Endothelial cell (in vitro differentiated cells): ENCODE data around the gene ELAVL3. TPM values are rescaled to one million over a fixed set of nuclear protein-coding genes. Genes with fewer than 3 reads are reported as not detected.
"Not testable (repeated sequence)": the region's sequence is repeated elsewhere in the genome, so short reads cannot be mapped to it uniquely, and the experiment has no call there.

Source experiments
- DNase-seq: peaks from one replicate; pipeline ENCODE4 v3.0.0; 2021; ENCODE audit warnings: low spot score
- H3K27ac Mint-ChIP-seq: one replicate; pipeline ENCODE4 v1.8.0; 2021; ENCODE audit warnings: mixed read lengths, inconsistent platforms; ENCODE audit not compliant: unreplicated experiment
- H3K27me3 Mint-ChIP-seq: one replicate; pipeline ENCODE4 v1.8.0; 2021; ENCODE audit warnings: mild to moderate bottlenecking, moderate library complexity, mixed read lengths, inconsistent platforms; ENCODE audit not compliant: unreplicated experiment
- H3K36me3 Mint-ChIP-seq: one replicate; pipeline ENCODE4 v1.8.0; 2021; ENCODE audit warnings: mild to moderate bottlenecking, low read depth, mixed read lengths, inconsistent platforms; ENCODE audit not compliant: unreplicated experiment
- H3K4me1 Mint-ChIP-seq: one replicate; pipeline ENCODE4 v1.8.0; 2021; ENCODE audit warnings: mild to moderate bottlenecking, mixed read lengths, inconsistent platforms; ENCODE audit not compliant: unreplicated experiment
- H3K4me3 Mint-ChIP-seq: one replicate; pipeline ENCODE4 v1.8.0; 2021; ENCODE audit warnings: mild to moderate bottlenecking, mixed read lengths, inconsistent platforms; ENCODE audit not compliant: unreplicated experiment
- H3K9me3 Mint-ChIP-seq: one replicate; pipeline ENCODE4 v1.8.0; 2021; ENCODE audit warnings: mixed read lengths, inconsistent platforms; ENCODE audit not compliant: unreplicated experiment
- total RNA-seq: library from RNA; stranded (reverse); fragmentation: NEBNext Ultra II Directional; extraction: Animal tissue kit (Norgen Biotek cat#: 25700); gene quantifications from one replicate; pipeline ENCODE4 v1.2.1, GENCODE V29; 2021; ENCODE audit not compliant: unreplicated experiment
- TF ChIP-seq, protein P1 (sequence below): fragments of 200-600 bp; sonication (generic); IDR thresholded peaks from one replicate; pipeline ENCODE4 v1.5.0; 2021; ENCODE audit warnings: antibody characterized with exemption; ENCODE audit not compliant: unreplicated experiment

ELAVL3 gene
- total RNA-seq, 1 donor from 2014 or later: 0.54 TPM

DNA sequence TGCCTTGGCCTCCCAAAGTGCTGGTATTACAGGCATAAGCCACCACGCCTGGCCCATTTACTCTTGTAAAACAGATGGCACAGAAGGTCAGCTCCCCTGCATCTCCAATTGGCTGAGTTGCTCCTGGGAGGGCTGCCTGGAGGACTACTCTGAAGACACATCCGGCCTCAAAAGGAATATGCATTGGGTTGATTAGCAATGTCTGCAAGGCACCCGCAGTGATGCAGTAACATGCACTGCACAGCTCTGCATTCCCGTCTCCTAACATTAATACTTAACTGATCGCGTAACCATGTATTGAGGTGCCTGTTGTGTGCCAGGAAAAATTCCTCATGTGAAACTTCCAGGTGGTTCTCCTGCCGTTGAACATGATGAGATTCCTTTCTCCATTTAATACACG lies 5.0 kb downstream of the ELAVL3 start:
- TF ChIP-seq, protein P1, sequence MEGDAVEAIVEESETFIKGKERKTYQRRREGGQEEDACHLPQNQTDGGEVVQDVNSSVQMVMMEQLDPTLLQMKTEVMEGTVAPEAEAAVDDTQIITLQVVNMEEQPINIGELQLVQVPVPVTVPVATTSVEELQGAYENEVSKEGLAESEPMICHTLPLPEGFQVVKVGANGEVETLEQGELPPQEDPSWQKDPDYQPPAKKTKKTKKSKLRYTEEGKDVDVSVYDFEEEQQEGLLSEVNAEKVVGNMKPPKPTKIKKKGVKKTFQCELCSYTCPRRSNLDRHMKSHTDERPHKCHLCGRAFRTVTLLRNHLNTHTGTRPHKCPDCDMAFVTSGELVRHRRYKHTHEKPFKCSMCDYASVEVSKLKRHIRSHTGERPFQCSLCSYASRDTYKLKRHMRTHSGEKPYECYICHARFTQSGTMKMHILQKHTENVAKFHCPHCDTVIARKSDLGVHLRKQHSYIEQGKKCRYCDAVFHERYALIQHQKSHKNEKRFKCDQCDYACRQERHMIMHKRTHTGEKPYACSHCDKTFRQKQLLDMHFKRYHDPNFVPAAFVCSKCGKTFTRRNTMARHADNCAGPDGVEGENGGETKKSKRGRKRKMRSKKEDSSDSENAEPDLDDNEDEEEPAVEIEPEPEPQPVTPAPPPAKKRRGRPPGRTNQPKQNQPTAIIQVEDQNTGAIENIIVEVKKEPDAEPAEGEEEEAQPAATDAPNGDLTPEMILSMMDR: no peak
- peaks cover 3% of the 10 kb centered on the region for H3K4me1 Mint-ChIP-seq
- peaks cover 22% of the 10 kb centered on the region for H3K27me3 Mint-ChIP-seq
- no peaks in the 10 kb centered on the region for H3K9me3 Mint-ChIP-seq
- H3K27ac Mint-ChIP-seq: no peak overlapping the region
- DNase-seq: no peak
- no peak overlapping the region for H3K4me3 Mint-ChIP-seq
- no peaks in the 10 kb centered on the region for H3K36me3 Mint-ChIP-seq

DNA sequence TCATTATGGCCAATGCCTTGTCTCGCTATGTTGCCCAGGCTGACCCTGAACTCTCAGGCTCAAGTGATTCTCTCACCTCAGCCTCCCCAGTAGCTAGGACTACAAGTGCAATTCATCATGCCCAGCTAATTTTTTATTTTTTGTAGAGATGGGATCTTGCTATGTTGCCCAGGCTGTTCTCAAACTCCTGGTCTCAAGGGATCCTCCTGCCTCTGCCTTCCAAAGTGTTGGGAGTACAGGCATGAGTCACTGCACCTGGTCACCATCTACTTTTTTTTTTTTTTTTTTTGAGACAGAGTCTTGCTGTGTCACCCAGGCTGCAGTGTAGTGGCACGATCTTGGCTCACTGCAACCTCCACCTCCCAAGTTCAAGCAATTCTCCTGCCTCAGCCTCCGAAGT lies 5.5 kb downstream of the ELAVL3 start:
- not testable (repeated sequence) for DNase-seq, H3K27ac Mint-ChIP-seq
- H3K27me3 Mint-ChIP-seq: peaks cover 22% of the 10 kb centered on the region

DNA sequence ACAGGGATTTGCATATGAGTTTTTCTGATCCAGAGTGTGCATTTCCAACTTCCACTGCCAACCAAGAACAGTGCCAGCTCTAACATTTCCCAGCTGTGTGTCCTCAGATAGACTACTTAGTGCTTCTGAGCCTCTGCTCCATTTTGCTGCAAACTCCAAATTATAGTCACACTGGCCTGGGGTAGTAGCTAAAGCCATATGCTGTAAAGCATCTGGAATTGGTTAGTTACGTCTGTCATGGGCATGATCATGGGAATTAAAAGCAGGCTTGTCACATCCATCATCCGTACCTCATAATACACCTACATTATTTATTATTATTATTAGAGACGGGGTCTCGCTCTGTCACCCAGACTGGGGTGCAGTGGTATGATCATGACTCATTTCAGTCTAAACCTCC lies 7.1 kb downstream of the ELAVL3 start:
- H3K27me3 Mint-ChIP-seq: peaks cover 16% of the 10 kb centered on the region
- no peaks in the 10 kb centered on the region for H3K36me3 Mint-ChIP-seq
- TF ChIP-seq, protein P1: no peak
- H3K4me1 Mint-ChIP-seq: no peaks in the 10 kb centered on the region
- H3K9me3 Mint-ChIP-seq: no peaks in the 10 kb centered on the region
- H3K4me3 Mint-ChIP-seq: no peak overlapping the region
- no peak overlapping the region for H3K27ac Mint-ChIP-seq
- DNase-seq: no peak

More for the DNA sequence above, 5.5 kb downstream of the ELAVL3 start:
- not testable (repeated sequence) for H3K9me3 Mint-ChIP-seq, H3K4me1 Mint-ChIP-seq, H3K36me3 Mint-ChIP-seq, H3K4me3 Mint-ChIP-seq

DNA sequence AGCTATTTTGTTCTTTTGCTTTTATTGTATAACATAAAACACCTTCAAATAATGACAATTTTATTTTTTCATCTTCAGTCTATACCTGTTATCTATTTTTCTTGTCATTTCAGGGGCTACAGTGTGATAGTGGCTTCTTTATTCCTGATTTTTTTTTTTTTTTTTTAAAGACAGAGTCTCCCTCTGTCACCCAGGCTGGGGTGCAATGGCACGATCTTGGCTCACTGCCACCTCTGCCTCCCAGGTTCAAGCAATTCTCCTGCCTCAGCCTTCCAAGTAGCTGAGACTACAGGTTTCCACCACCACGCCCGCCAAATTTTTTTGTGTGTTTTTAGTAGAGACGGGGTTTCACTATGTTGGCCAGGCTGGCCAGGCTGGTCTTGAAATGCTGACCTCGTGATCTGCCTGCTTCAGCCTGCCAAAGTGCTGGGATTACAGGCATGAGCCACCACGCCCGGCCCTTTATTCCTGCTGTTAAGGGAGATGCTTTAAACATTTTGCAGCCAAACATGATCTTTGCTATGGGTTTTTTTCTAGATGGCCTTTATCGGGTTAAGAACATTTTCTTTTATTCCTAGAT lies 12.5 kb downstream of the ELAVL3 start:
- H3K27me3 Mint-ChIP-seq, DNase-seq, H3K4me3 Mint-ChIP-seq, H3K27ac Mint-ChIP-seq, H3K36me3 Mint-ChIP-seq, H3K4me1 Mint-ChIP-seq, H3K9me3 Mint-ChIP-seq: not testable (repeated sequence)

GRCh38 chr19:11465600-11465999 lies 15.2 kb downstream of the ELAVL3 start:
- DNase-seq: no peak

More at GRCh38 chr19:11465600-11465999, 15.2 kb downstream of the ELAVL3 start:
- Mint-ChIP-seq H3K9me3 (no peaks in the 10 kb centered on the region), H3K27ac (no peak overlapping the region), H3K4me3 (no peak overlapping the region), H3K4me1 (no peaks in the 10 kb centered on the region), H3K27me3 (peaks cover 5% of the 10 kb centered on the region), H3K36me3 (no peaks in the 10 kb centered on the region)
- TF ChIP-seq, protein P1: no peak
